Trophoblast cell (in vitro differentiated cells and primary cell): ENCODE data around the gene ELFN1.

Source experiments
- DNase-seq, 2 donors: peaks; one replicate each; pipeline ENCODE4 v3.0.0-alpha.2; 2016
- H2AFZ ChIP-seq: 2 replicates; pipeline ENCODE4 v1.6.1; 2013; ENCODE audit warnings: low read length, moderate library complexity, mild to moderate bottlenecking; ENCODE audit not compliant: insufficient read depth, poor library complexity
- H2AK5ac ChIP-seq: 2 replicates; pipeline ENCODE4 v1.6.1; 2013; ENCODE audit warnings: mild to moderate bottlenecking, low read length
- H2BK120ac ChIP-seq: 2 replicates; pipeline ENCODE4 v1.6.1; 2013; ENCODE audit warnings: low read length, mild to moderate bottlenecking, moderate library complexity; ENCODE audit not compliant: insufficient read depth, poor library complexity
- H2BK12ac ChIP-seq: 2 replicates; pipeline ENCODE4 v1.6.1; 2013; ENCODE audit warnings: mild to moderate bottlenecking, low read length, moderate library complexity
- H2BK5ac ChIP-seq: 2 replicates; pipeline ENCODE4 v1.6.1; 2013; ENCODE audit warnings: low read length, low read depth, moderate library complexity, mild to moderate bottlenecking; ENCODE audit not compliant: poor library complexity
- H3K14ac ChIP-seq: 2 replicates; pipeline ENCODE4 v1.6.1; 2013; ENCODE audit warnings: mild to moderate bottlenecking, low read length
- H3K18ac ChIP-seq: 2 replicates; pipeline ENCODE4 v1.6.1; 2013; ENCODE audit warnings: mild to moderate bottlenecking, low read length
- H3K23ac ChIP-seq: 2 replicates; pipeline ENCODE4 v1.6.1; 2013; ENCODE audit warnings: low read length
- H3K27ac ChIP-seq: 2 replicates; pipeline ENCODE4 v1.5.1; 2013; ENCODE audit warnings: low read depth, mild to moderate bottlenecking, inconsistent platforms, low read length, moderate library complexity
- H3K27me3 ChIP-seq: 2 replicates; pipeline ENCODE4 v1.6.1; 2013; ENCODE audit warnings: inconsistent platforms, mild to moderate bottlenecking, low read length, moderate library complexity; ENCODE audit not compliant: insufficient read depth
- H3K36me3 ChIP-seq, 2 experiments: 1 replicate in 1 of 2; 2 replicates in 1 of 2; pipeline ENCODE4 v1.6.1; 2013; ENCODE audit warnings: low read length in 2 of 2, mild to moderate bottlenecking in 2 of 2, moderate library complexity in 1 of 2; ENCODE audit not compliant: insufficient read depth in 2 of 2, control insufficient read depth in 1 of 2
- H3K4ac ChIP-seq: 2 replicates; pipeline ENCODE4 v1.6.1; 2013; ENCODE audit warnings: low read depth, mild to moderate bottlenecking, low read length, moderate library complexity
- H3K4me1 ChIP-seq, 2 experiments: 1 replicate in 1 of 2; 2 replicates in 1 of 2; pipeline ENCODE4 v1.6.1; 2013; ENCODE audit warnings: low read length in 2 of 2, mild to moderate bottlenecking in 2 of 2, moderate library complexity in 1 of 2; ENCODE audit not compliant: insufficient read depth in 2 of 2, control insufficient read depth in 1 of 2
- H3K4me2 ChIP-seq: 2 replicates; pipeline ENCODE4 v1.6.1; 2013; ENCODE audit warnings: inconsistent platforms, mild to moderate bottlenecking, low read length, moderate library complexity
- H3K4me3 ChIP-seq: 2 replicates; pipeline ENCODE4 v1.5.1; 2013; ENCODE audit warnings: mild to moderate bottlenecking, low read depth, low read length, inconsistent platforms
- H3K79me1 ChIP-seq: one replicate; pipeline ENCODE4 v1.6.1; 2013; ENCODE audit warnings: low read length
- H3K79me2 ChIP-seq: 2 replicates; pipeline ENCODE4 v1.6.1; 2013; ENCODE audit warnings: low read length, mild to moderate bottlenecking; ENCODE audit not compliant: control insufficient read depth, insufficient read depth, poor library complexity
- H3K9ac ChIP-seq: 2 replicates; pipeline ENCODE4 v1.6.1; 2013; ENCODE audit warnings: mild to moderate bottlenecking, low read length
- H3K9me3 ChIP-seq: 2 replicates; pipeline ENCODE4 v1.6.1; 2013; ENCODE audit warnings: low read depth, mild to moderate bottlenecking, control low read depth, inconsistent platforms, low read length; ENCODE audit not compliant: insufficient read depth
- H4K12ac ChIP-seq: 2 replicates; pipeline ENCODE4 v1.6.1; 2013; ENCODE audit warnings: low read depth, mild to moderate bottlenecking, low read length, moderate library complexity
- H4K8ac ChIP-seq: 2 replicates; pipeline ENCODE4 v1.6.1; 2013; ENCODE audit warnings: low read depth, mild to moderate bottlenecking, low read length, moderate library complexity
- H4K91ac ChIP-seq: one replicate; pipeline ENCODE4 v1.6.1; 2013; ENCODE audit warnings: low read depth, mild to moderate bottlenecking, low read length, moderate library complexity
- WGBS: extraction: QIAGEN DNeasy Blood & Tissue Kit; methylation state at CpG from one replicate; pipeline ENCODE4 v1.1.7; 2013; ENCODE audit warnings: missing lambda C conversion rate; ENCODE audit not compliant: insufficient read length, insufficient coverage; ENCODE audit errors: extremely low coverage; 5-methylcytosine and 5-hydroxymethylcytosine counted together

ELFN1 gene

GRCh38 chr7:1732645-1733044, 62.6 kb downstream of the ELFN1 start:
- H2BK12ac ChIP-seq = no peak overlapping the region
- no peaks in the 10 kb centered on the region for H3K27me3 ChIP-seq
- no peak overlapping the region for H3K18ac ChIP-seq
- DNase-seq = no peak
- no peaks in the 10 kb centered on the region for H3K4me1 ChIP-seq
- peaks cover 20% of the 10 kb centered on the region for H3K9me3 ChIP-seq
- no peak overlapping the region for H2AK5ac ChIP-seq
- H2AFZ ChIP-seq = no peak overlapping the region
- no peak overlapping the region for H2BK5ac ChIP-seq
- H3K79me2 ChIP-seq = no peaks in the 10 kb centered on the region
- H4K91ac ChIP-seq = no peak overlapping the region
- H3K79me1 ChIP-seq = no peaks in the 10 kb centered on the region
- H3K4me2 ChIP-seq = no peak overlapping the region
- no peak overlapping the region for H4K12ac ChIP-seq
- no peak overlapping the region for H4K8ac ChIP-seq
- no peak overlapping the region for H2BK120ac ChIP-seq
- H3K9ac ChIP-seq = no peak overlapping the region
- H3K4me3 ChIP-seq = no peak overlapping the region
- no peak overlapping the region for H3K4ac ChIP-seq
- H3K36me3 ChIP-seq = no peaks in the 10 kb centered on the region
- no CpG with 5 or more reads among the region's 10 CpGs for WGBS
- H3K14ac ChIP-seq = no peak overlapping the region
- H3K23ac ChIP-seq = no peak overlapping the region
- no peak overlapping the region for H3K27ac ChIP-seq

GRCh38 chr7:1733206-1733907, 63.3 kb downstream of the ELFN1 start:
- Histone ChIP-seq H3K9ac (no peak overlapping the region), H3K4me2 (no peak overlapping the region), H3K23ac (no peak overlapping the region), H3K79me1 (no peaks in the 10 kb centered on the region), H3K79me2 (no peaks in the 10 kb centered on the region), H3K4me3 (no peak overlapping the region), H2BK120ac (no peak overlapping the region), H2BK12ac (no peak overlapping the region), H2BK5ac (no peak overlapping the region), H3K4me1 (no peaks in the 10 kb centered on the region), H3K27me3 (no peaks in the 10 kb centered on the region), H4K8ac (no peak overlapping the region), H4K91ac (no peak overlapping the region), H3K14ac (no peak overlapping the region), H3K4ac (no peak overlapping the region), H3K9me3 (peaks cover 20% of the 10 kb centered on the region), H4K12ac (no peak overlapping the region), H3K18ac (no peak overlapping the region), H3K36me3 (no peaks in the 10 kb centered on the region), H3K27ac (no peak overlapping the region), H2AK5ac (no peak overlapping the region), H2AFZ (no peak overlapping the region)
- no peak for DNase-seq
- no CpG with 5 or more reads among the region's 19 CpGs for WGBS

DNA sequence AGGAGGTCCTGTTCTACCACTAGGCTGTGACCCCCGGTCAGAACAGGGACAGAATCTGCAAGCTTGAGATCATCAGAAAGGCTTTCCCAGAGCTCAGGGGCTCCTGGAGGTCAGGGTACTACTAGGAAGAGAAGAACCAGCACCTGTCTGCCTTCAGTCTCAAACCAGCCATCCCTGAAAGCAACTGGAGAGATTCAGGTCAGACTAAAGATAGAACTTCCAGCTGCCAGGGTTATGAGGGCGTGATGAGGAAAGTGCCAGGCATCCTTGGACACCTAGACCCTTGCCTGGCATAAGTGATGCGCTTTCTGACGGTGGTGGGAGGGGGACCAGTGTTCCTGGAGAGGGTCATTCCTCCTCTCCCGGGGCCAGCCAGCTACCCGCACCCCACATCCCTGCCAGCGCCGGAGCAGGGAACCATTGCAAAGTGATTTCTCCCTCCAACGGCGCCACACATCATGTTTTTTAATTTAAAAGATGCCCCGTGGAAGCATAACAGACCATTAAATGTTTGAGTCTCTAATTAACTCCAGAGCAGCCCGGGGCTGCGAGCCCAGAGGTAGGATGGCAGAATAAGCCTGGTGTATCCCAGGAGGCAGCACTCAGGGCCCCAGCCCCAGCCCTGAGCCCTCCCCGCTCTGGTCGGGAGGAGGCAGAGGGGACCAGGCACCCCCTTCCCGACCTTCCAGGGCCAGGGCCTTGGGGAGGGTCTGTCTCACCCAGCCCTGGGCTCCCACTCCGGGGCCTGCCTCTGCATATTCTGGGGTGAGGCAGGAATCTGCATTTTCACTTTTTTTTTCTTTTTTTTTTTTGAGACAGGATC, 64.0 kb downstream of the ELFN1 start:
- H3K18ac ChIP-seq = no peak overlapping the region
- H3K36me3 ChIP-seq = no peaks in the 10 kb centered on the region
- H3K27ac ChIP-seq = no peak overlapping the region
- H2AFZ ChIP-seq = no peak overlapping the region
- H2BK120ac ChIP-seq = no peak overlapping the region
- no peak overlapping the region for H2BK12ac ChIP-seq
- no peaks in the 10 kb centered on the region for H3K79me1 ChIP-seq
- no peak overlapping the region for H2BK5ac ChIP-seq
- H3K4ac ChIP-seq = no peak overlapping the region
- H3K14ac ChIP-seq = no peak overlapping the region
- no CpG with 5 or more reads among the region's 17 CpGs for WGBS
- no peak overlapping the region for H3K23ac ChIP-seq
- DNase-seq = no peak
- no peak overlapping the region for H4K8ac ChIP-seq
- no peak overlapping the region for H3K4me3 ChIP-seq
- H4K12ac ChIP-seq = no peak overlapping the region
- H4K91ac ChIP-seq = no peak overlapping the region
- no peaks in the 10 kb centered on the region for H3K4me1 ChIP-seq
- no peak overlapping the region for H3K4me2 ChIP-seq
- H3K79me2 ChIP-seq = no peaks in the 10 kb centered on the region
- H3K9ac ChIP-seq = no peak overlapping the region
- H3K27me3 ChIP-seq = no peaks in the 10 kb centered on the region
- H2AK5ac ChIP-seq = no peak overlapping the region
- peaks cover 13% of the 10 kb centered on the region for H3K9me3 ChIP-seq

GRCh38 chr7:1735262-1735661, 65.2 kb downstream of the ELFN1 start:
- Histone ChIP-seq H2BK5ac (no peak overlapping the region), H3K14ac (no peak overlapping the region), H3K18ac (no peak overlapping the region), H3K4me1 (no peaks in the 10 kb centered on the region), H3K9me3 (peaks cover 3% of the 10 kb centered on the region), H3K4me2 (no peak overlapping the region), H3K4ac (no peak overlapping the region), H2BK12ac (no peak overlapping the region), H3K4me3 (no peak overlapping the region), H2AK5ac (no peak overlapping the region), H2BK120ac (no peak overlapping the region), H3K27ac (no peak overlapping the region), H3K36me3 (no peaks in the 10 kb centered on the region), H3K79me1 (no peaks in the 10 kb centered on the region), H3K79me2 (no peaks in the 10 kb centered on the region), H4K8ac (no peak overlapping the region), H3K9ac (no peak overlapping the region), H3K23ac (no peak overlapping the region), H3K27me3 (no peaks in the 10 kb centered on the region), H4K12ac (no peak overlapping the region), H2AFZ (no peak overlapping the region), H4K91ac (no peak overlapping the region)
- WGBS = no CpG with 5 or more reads among the region's 14 CpGs
- no peak for DNase-seq
